D721Med (cell line): ENCODE data around the gene LRSAM1.

Experiments used
- DNase-seq: peaks from one replicate; pipeline ENCODE4 v3.0.0; 2011; ENCODE audit warnings: low spot score; ENCODE audit not compliant: insufficient read length
- FAIRE-seq: peaks from 2 replicates; lab custom pipeline; 2011; peaks lifted over from hg19 to GRCh38; lab: Jason Lieb, UNC
- TF ChIP-seq, protein P1 (sequence below): IDR thresholded peaks from 2 replicates; pipeline ENCODE4 v1.5.1; 2012; ENCODE audit warnings: mild to moderate bottlenecking, control low read depth; ENCODE audit not compliant: insufficient read depth; ENCODE audit errors: missing control alignments

LRSAM1 gene

DNA sequence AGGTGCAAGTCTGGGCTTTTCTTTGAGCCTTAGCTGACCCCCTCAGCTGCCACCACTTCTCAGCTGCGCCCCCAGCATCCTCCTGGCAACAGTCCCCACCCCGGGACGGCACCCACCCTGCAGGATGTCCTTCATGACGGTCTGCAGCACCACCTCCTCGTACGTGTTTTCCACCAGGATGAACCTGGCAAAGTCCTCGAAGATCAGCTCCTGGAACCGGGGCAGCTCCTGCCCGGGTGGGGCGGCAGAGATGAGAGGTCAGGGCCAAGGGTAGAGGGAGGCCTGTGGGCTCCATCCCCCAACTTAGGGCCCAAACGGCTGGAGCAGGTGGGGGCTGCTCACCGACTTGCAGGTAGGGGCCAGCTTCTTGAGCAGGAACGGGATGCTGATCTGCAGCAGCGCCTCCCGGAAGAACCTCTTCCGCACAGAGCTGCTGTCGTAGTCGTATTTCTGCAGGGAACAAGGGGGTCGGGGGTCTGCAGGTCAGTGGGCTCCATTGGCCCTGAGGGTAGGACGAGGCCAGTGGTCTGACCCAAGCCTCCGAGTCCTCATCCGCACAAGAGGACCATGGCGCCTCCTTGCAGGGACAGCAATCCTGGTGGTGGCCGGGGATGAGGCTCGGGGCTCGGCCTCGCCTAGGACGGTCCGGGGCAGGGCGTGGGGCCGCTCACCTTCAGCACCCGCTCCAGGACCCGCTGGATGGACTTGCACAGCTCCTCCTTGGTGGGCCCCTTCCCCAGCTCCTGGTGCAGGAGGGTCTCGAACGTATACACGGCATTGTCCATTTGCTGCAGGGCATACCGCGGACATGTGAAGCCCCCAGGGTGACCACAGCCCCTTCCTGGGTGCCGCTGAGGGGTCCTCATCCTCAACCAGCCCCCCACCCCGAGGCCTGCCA lies 56.7 kb downstream of the LRSAM1 start:
- FAIRE-seq (no peak), DNase-seq (no peak)
- TF ChIP-seq, protein P1, sequence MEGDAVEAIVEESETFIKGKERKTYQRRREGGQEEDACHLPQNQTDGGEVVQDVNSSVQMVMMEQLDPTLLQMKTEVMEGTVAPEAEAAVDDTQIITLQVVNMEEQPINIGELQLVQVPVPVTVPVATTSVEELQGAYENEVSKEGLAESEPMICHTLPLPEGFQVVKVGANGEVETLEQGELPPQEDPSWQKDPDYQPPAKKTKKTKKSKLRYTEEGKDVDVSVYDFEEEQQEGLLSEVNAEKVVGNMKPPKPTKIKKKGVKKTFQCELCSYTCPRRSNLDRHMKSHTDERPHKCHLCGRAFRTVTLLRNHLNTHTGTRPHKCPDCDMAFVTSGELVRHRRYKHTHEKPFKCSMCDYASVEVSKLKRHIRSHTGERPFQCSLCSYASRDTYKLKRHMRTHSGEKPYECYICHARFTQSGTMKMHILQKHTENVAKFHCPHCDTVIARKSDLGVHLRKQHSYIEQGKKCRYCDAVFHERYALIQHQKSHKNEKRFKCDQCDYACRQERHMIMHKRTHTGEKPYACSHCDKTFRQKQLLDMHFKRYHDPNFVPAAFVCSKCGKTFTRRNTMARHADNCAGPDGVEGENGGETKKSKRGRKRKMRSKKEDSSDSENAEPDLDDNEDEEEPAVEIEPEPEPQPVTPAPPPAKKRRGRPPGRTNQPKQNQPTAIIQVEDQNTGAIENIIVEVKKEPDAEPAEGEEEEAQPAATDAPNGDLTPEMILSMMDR: no peak

GRCh38 chr9:127508901-127509260 lies 57.6 kb downstream of the LRSAM1 start:
- TF ChIP-seq, protein P1: no peak
- no peak for FAIRE-seq

GRCh38 chr9:127509261-127509954 lies 58.1 kb downstream of the LRSAM1 start:
- DNase-seq: no peak
- no peak for FAIRE-seq
- TF ChIP-seq, protein P1: no peak

More at GRCh38 chr9:127508901-127509260, 57.6 kb downstream of the LRSAM1 start:
- DNase-seq: no peak

GRCh38 chr9:127509955-127510299 lies 58.6 kb downstream of the LRSAM1 start:
- TF ChIP-seq, protein P1: no peak
- no peak for DNase-seq
- no peak for FAIRE-seq

- TF ChIP-seq, protein P1: no peak
- FAIRE-seq: no peak
- DNase-seq: no peak
Observed at GRCh38 chr9:127514468-127514867, 63.2 kb downstream of the LRSAM1 start.

DNA sequence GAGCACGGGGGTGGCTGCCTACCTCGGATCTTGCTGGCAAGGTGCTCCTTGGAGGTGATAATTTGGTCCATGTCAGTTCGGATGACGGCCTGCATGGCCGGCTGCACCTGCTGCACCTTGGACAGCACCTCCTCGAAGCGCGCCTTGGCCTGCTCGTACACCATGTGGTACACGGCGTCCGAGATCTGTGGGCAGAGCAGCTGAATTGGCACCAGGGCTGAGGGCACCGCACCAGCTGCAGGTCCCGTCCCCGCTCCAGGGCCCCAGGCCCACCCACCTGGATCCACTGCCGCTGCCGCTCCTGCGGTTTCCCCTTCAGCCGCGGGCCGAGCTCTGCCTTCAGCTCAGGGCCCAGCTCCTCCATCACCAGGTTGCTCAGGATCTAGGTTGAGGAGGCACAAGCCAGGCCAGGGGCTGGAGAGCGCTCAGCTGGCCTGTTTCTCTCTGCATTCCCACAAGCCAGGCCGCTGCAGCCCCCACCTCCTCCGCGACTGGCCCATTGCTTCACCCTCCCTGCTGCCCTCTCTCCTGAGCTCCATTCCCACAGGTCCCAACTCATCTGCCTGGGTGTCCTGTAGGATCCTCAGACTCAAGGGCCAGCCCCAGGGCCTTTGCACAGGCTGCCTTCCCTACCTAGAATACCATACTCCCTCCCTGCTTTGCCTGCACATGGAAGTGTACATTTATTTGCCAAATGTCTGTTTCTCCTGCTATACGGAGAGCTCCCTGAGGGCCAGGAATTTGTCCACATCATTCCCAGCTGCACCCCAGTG lies 65.7 kb downstream of the LRSAM1 start:
- DNase-seq (no peak), FAIRE-seq (no peak)
- TF ChIP-seq, protein P1: no peak
